ENCODE data around the gene STAT5A.

DNA sequence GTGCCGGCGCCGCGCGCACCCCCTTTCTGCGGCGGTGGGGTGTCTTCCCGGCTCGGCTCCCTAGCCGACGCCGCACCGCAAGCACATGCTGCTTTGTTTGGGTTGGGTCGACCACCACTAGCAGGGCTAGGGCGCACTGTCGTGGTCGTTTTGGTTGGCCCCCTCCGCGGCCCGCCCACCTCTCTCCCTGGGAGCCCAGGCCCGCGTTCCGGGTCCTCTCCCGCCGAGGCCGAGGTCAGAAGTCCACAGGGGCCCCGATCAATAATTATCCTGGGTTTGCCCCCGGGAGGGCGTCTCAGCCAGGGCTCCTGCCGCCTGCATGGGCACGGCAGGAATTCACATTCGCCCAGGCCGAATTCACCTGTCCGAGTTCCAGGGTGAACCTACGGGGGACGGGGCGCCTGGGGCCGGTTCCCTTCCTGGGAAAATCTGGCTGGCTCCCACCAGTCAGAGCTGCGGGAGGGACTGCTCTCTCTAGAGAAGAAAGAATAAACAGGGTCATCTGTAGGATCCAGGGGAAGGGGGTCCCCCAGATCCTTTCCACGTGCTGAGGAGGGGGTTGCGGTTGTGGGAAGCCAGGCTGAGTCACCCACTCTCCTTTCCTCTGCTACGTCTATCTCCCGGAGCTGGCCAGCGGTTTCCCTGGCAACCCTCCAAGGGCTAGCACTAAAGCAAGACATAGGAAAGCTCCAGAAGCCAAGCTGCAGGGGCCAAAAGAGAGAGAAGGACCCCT, 11.5 kb upstream of the STAT5A start:
- TF ChIP-seq, protein P1, sequence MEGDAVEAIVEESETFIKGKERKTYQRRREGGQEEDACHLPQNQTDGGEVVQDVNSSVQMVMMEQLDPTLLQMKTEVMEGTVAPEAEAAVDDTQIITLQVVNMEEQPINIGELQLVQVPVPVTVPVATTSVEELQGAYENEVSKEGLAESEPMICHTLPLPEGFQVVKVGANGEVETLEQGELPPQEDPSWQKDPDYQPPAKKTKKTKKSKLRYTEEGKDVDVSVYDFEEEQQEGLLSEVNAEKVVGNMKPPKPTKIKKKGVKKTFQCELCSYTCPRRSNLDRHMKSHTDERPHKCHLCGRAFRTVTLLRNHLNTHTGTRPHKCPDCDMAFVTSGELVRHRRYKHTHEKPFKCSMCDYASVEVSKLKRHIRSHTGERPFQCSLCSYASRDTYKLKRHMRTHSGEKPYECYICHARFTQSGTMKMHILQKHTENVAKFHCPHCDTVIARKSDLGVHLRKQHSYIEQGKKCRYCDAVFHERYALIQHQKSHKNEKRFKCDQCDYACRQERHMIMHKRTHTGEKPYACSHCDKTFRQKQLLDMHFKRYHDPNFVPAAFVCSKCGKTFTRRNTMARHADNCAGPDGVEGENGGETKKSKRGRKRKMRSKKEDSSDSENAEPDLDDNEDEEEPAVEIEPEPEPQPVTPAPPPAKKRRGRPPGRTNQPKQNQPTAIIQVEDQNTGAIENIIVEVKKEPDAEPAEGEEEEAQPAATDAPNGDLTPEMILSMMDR (IDR thresholded peaks at IDR 0.05): no peak
- TF ChIP-seq POLR2A (IDR thresholded peaks at IDR 0.05): no peak
